Activated T-helper 2 cell treated with anti-CD3 and anti-CD28 coated beads, Interferon-gamma antibody, Interleukin-2, Interleukin-4, amounts not matched to agents 10 μg/mL and 5 μg/mL and 100 μg/mL, durations not matched to agents 14 hours and 24 hours and 36 hours (primary cell): Measurements from ENCODE around the gene PTPRF. TPM values are rescaled to one million over a fixed set of nuclear protein-coding genes. Genes with fewer than 3 reads are reported as not detected.
A peak's percentile ranks its signal among the peaks of the same experiment; 100 is the strongest.
"Not testable (repeated sequence)": the region's sequence is repeated elsewhere in the genome, so short reads cannot be mapped to it uniquely, and the experiment has no call there.

Source experiments
- DNase-seq: peaks from one replicate; pipeline ENCODE4 v3.0.0; 2021; ENCODE audit warnings: low spot score
- H3K27ac Mint-ChIP-seq: one replicate; pipeline ENCODE4 v1.8.0; 2021; ENCODE audit warnings: mixed read lengths
- H3K27me3 Mint-ChIP-seq: one replicate; pipeline ENCODE4 v1.8.0; 2021; ENCODE audit warnings: low read depth, mixed read lengths
- H3K36me3 Mint-ChIP-seq: one replicate; pipeline ENCODE4 v1.8.0; 2021; ENCODE audit warnings: low read depth, mixed read lengths
- H3K4me1 Mint-ChIP-seq: one replicate; pipeline ENCODE4 v1.8.0; 2021; ENCODE audit warnings: low read depth, mixed read lengths
- H3K4me3 Mint-ChIP-seq: one replicate; pipeline ENCODE4 v1.8.0; 2021; ENCODE audit warnings: low read depth, mild to moderate bottlenecking, moderate library complexity, mixed read lengths
- H3K9me3 Mint-ChIP-seq: one replicate; pipeline ENCODE4 v1.8.0; 2021; ENCODE audit warnings: mixed read lengths
- intact Hi-C: fragments of 100-400 bp; cut with micrococcal nuclease; formaldehyde crosslinking; loops from one replicate; pipeline ENCODE4 v1.15.1; 2023
- total RNA-seq: library from RNA; stranded (reverse); gene quantifications from 2 replicates; pipeline ENCODE4 v1.2.3, GENCODE V29; 2022

The PTPRF gene
- total RNA-seq, 1 donor from 2014 or later = 3.0 TPM

DNA sequence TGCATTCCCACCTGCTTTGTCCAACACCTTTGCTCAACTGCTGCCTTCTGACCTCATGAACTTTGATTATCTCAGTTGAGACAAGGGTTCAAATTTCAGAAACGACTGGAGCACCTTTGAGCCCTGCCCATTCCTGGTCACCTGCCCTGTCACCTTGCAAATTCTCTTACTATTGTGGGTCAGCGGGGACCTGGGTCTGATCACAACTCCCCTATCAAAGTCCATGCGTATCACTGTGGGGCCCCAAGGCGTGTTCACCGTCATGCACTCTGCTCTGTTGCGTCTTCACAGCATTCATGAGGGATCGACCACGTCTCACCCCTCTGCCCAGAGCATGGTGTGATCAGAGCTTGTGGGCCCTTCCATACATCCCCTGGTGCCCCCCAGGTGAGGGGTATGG is 12.9 kb downstream of the PTPRF start:
- H3K27me3 Mint-ChIP-seq = peaks cover 5% of the 10 kb centered on the region
- intact Hi-C loops = no loop called here
- DNase-seq = no peak
- no peak overlapping the region for H3K27ac Mint-ChIP-seq
- no peaks in the 10 kb centered on the region for H3K4me1 Mint-ChIP-seq
- H3K36me3 Mint-ChIP-seq = no peaks in the 10 kb centered on the region
- no peaks in the 10 kb centered on the region for H3K9me3 Mint-ChIP-seq
- H3K4me3 Mint-ChIP-seq = no peak overlapping the region

DNA sequence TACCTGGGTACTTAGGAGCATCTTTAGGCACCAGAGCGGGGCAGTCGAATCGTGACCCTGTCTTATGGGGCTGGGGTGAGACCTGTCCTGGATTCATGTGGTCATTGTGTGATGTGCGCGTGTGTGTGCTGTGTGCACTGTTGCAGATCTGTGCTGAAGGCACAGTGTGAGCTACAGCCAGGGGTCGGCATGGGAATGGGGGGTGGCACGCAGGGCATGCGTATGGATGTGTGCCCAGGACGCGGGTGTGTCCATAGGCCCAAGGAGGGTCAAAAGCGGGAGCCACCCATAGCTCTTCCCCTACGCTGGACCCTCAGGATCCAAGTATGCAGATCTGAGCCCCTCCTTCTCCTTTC is 14.6 kb downstream of the PTPRF start:
- no peak overlapping the region for H3K27ac Mint-ChIP-seq
- no peak overlapping the region for H3K4me3 Mint-ChIP-seq
- DNase-seq = no peak
- H3K4me1 Mint-ChIP-seq = peaks cover under 1% of the 10 kb centered on the region
- H3K9me3 Mint-ChIP-seq = no peaks in the 10 kb centered on the region
- H3K27me3 Mint-ChIP-seq = peaks cover 2% of the 10 kb centered on the region
- H3K36me3 Mint-ChIP-seq = no peaks in the 10 kb centered on the region
- intact Hi-C loops = no loop called here

DNA sequence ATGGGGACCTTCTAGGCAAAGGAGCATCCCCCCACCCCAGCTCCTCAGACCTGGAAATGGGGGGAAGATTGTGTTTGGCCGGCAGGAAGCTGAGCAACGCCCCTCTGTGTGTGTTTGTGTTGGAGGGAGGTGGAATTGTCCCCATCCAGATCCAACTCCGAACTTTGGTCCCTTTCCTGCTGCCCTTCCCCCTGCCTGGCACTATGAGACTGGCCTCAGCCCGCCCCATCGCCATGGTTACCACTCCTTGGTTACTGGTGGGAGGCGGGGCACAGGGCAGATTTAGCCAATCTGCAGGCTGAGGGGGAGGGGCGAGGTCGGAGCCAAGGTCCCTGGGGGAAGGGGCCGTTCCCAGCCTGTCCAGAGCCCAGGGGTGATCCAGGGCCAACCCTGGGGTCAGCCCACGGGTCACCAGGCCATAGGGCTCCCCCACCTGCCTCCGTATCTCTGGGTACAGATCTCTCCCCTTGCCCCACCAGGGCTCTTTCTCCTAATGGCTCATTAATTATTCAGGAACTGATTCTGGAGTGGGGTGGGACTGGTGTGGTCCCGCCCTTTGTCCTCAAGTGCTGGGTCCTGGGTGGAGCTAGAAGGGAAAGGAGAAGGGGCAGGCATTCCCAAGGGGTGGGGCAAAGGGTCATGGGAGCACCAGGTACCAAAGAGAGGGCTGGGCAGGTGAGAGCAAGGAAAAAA is 15.2 kb downstream of the PTPRF start:
- Mint-ChIP-seq H3K4me3 (no peak overlapping the region), H3K27me3 (peaks cover 7% of the 10 kb centered on the region), H3K36me3 (no peaks in the 10 kb centered on the region), H3K9me3 (no peaks in the 10 kb centered on the region), H3K4me1 (peaks cover 2% of the 10 kb centered on the region), H3K27ac (no peak overlapping the region)
- no peak for DNase-seq
- intact Hi-C loops = no loop called here

DNA sequence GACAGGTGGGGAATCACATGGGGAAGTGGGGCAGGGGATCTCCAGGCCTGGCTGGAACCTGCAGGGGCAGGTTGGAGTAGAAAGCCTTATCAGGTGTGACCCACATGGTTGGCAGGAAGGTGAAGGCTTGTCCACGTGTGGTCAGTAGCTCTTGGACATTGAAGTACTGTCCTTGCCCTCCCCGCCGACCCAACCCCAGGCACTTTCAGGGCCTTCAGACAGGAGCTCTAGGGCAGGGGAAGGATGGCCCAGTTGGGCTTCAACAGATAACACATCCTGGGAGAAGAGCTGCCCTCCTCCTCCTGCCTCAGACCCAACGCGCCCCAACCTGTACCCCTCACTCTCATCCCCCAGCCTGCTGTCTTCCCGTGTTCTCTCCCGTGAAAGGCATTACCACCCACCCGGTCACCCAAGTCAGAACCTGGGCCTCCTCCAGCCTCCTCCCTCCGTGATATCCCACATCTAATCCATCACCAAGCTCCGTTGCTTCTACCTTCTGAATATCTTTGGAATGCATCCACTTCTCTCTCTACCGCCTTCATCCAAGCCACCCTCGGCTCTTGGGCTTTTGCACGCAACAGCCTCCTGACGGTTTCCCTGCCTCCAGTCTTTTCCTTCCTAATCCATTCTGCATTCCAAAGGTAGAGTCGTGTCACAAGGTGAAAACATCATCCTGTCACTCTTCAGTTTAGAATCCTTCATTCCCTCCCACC is 15.9 kb downstream of the PTPRF start:
- Mint-ChIP-seq H3K27ac (no peak overlapping the region), H3K27me3 (peaks cover 10% of the 10 kb centered on the region), H3K4me3 (no peak overlapping the region), H3K36me3 (no peaks in the 10 kb centered on the region), H3K9me3 (no peaks in the 10 kb centered on the region), H3K4me1 (peaks cover 2% of the 10 kb centered on the region)
- DNase-seq = no peak
- intact Hi-C loops = no loop called here

DNA sequence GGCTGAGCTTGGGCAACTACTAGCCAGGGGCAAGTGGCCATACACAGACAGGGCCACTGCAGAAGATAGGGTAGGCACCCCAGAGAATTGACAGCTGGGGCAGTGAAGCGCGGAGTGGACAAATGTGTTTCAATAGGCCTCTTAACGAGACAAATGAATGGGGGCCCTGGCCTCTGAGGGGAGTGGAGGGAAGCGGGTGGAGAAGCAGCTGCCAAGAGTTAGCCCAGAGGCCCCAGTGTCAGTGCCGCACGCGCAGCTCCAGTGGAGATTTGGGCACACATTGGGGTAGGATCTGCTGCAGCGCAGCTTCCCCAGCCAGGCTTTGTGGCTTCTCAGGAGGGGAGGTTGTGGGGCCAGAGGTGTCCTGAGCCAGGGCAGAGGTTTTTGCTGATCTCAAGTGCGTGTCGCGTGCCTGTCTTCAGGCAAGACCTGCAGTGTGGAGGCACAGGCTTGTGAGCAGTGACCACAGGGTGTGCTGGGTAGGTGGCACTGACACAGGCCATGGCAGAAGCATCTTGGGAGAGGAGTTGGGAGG is 16.9 kb downstream of the PTPRF start:
- Mint-ChIP-seq H3K36me3 (no peaks in the 10 kb centered on the region), H3K27ac (no peak overlapping the region), H3K27me3 (peaks cover 16% of the 10 kb centered on the region), H3K4me1 (peaks cover 2% of the 10 kb centered on the region), H3K9me3 (no peaks in the 10 kb centered on the region), H3K4me3 (no peak overlapping the region)
- intact Hi-C loops = no loop called here
- no peak for DNase-seq

DNA sequence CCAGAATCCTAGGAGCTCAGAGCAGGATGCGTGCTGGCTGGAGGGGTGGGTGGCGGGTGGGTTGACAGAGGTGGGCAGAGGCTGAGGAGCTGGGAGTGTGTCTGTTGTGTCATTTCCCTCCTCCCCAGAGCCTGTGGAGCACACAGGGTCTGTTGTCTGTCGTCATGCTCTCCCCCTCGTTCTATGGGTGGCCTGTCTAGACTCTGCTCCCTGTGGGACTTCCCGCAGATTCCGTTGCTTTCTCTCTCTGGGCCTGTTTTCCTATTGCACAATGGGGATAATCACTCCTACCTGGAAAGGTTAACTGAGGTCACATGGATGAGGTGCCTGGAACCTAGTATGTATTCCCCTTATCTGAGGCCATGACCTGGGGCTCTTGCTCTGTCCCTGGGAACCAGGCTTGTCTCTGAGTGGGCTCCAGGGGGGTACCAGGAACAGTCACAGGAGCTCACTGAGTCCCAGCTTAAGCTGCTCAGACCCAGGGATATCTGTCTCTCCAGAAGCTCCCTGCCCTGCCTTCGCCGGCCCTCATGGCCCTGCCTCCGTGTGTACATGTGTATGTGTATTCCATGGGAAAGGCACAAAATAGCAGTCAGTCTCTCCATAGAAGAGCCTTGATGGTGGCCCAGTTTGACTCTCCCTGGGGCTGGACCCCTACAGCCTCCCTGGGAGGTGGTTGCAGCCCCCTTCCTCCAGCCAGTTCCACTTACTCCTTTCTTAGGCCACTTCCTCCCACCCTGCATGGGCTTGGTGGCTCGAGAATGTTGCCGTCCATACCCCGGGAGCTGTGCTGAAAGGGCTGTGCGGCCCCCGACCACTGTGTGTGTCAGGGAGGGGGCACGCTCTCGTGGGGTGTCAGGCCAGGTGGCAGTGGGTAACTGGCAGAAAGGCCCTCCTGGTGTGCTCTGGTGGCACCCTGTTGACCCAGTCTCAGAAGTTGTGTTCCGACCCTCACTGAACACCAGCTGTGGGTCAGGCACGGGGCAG is 17.9 kb downstream of the PTPRF start:
- H3K36me3 Mint-ChIP-seq = no peaks in the 10 kb centered on the region
- peaks cover 2% of the 10 kb centered on the region for H3K4me1 Mint-ChIP-seq
- no peak overlapping the region for H3K4me3 Mint-ChIP-seq
- H3K27ac Mint-ChIP-seq = no peak overlapping the region
- no peak for DNase-seq
- intact Hi-C loops = no loop called here
- no peaks in the 10 kb centered on the region for H3K9me3 Mint-ChIP-seq
- peaks cover 16% of the 10 kb centered on the region for H3K27me3 Mint-ChIP-seq

DNA sequence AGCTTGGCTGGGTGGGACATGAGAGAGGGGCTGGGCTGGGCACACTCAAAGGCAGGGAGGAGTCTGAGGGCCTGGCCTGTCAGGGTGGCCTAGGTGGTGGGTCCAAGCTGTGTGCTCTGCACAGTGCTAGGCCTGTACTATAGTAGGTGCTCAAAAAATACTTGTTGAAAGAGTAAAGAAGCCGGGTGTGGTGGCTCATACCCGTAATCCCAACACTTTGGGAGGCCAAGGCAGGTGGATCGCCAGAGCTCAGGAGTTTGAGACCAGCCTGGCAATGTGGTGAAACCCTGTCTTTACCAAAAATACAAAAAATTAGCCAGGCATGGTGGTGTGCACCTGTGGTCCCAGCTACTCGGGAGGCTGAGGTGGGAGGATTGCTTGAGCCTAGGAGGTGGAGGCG is 18.7 kb downstream of the PTPRF start:
- H3K4me1 Mint-ChIP-seq, H3K27ac Mint-ChIP-seq, H3K4me3 Mint-ChIP-seq, intact Hi-C loops, H3K36me3 Mint-ChIP-seq, H3K9me3 Mint-ChIP-seq, DNase-seq: not testable (repeated sequence)
- peaks cover 16% of the 10 kb centered on the region for H3K27me3 Mint-ChIP-seq

DNA sequence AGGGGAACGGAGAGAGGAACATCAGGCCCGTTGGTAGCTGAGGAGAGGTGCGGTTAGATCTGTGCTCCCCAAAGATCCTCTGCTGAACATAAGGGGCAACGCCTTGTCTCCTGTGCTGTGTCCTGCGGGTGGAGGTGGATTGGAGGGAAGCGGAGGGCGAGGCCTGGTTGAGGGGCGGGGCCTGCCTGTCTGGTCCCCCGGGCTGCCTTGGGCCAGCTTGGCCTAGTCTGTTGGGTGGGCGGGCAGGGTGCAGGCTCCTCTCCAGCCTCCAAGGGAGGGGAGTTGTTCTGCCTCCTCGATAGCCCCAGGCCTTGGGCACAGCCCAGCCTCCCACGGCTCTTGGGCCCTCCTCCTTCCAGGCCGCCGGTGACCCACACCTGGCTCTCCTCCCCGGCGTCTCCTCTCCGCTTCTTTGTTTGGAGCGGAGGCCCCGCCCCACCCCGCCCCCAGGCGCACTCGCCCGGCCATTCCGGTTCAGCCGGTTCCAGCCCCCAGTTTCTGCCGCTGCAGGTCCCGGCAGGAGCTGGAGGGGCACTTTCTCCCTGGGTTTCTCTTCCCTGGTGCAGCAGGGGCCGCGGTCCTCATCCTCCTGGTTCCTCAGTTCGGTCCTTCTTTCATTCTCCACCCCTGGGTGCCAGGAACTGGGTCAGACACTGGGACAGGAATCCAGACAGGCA is 19.4 kb downstream of the PTPRF start:
- peaks cover 16% of the 10 kb centered on the region for H3K27me3 Mint-ChIP-seq
- peak overlapping the region; percentile 22 for H3K4me3 Mint-ChIP-seq
- H3K9me3 Mint-ChIP-seq = no peaks in the 10 kb centered on the region
- intact Hi-C loops = no loop called here
- peaks cover 7% of the 10 kb centered on the region for H3K4me1 Mint-ChIP-seq
- H3K27ac Mint-ChIP-seq = no peak overlapping the region
- no peak for DNase-seq
- no peaks in the 10 kb centered on the region for H3K36me3 Mint-ChIP-seq

DNA sequence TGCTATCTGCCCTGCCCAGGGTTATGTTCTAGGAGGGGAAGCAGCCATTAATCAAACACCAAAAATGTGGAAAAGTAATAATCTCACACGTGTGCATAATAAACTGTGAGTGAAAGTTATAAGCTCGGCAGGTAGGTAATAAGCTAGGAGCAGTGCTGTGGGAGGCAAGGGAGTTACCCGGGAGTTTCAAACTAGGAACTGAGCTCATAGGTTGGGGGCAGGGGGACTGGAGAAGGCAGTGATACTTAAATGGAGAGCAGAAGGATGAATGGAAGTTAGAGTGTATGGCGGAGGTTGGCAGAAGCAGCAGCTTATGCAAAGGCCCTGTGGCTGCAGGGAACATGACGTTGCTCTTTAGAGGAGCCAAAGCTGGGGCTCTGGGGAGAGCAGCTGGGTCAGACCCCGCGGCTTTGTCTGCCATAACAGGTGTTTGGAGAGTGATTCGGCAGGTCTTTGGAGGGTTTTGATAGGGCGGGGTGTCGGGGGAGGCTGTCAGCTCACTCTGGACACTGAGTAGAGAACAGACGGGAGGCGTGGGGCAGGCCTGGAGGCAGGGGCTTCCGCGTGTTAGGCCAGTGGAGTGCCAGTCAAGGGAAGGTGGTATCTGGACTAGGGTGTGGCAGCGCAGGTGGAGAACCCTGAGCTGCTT is 20.0 kb downstream of the PTPRF start:
- no peak overlapping the region for H3K27ac Mint-ChIP-seq
- H3K27me3 Mint-ChIP-seq = peaks cover 16% of the 10 kb centered on the region
- intact Hi-C loops = no loop called here

DNA sequence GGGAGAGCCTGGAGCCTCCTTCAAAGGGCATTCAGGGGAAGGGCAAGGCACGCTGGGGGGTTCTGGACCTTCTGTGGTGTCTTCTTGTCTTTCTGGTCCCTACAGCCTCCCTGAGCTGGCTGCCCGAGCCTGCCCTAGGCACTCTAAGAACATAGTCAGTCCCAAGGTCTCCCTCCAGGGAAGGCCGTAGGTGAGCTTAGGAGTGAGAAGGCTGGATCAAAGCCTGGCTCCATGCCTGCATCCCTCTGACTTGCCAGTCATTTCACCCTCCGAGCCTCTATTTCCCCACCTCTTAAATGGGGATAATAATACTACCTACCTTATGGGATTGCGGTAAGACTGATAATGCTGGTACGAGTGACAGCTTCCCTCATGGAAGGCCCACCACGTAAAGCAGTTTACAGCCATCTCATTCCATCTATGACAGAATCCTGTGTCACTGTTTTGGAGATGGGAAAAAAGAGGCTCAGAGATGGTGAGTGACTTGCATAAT is 20.8 kb downstream of the PTPRF start:
- intact Hi-C loops = no loop called here
- peaks cover 16% of the 10 kb centered on the region for H3K27me3 Mint-ChIP-seq
- no peak for DNase-seq
- H3K9me3 Mint-ChIP-seq = no peaks in the 10 kb centered on the region
- peaks cover 7% of the 10 kb centered on the region for H3K4me1 Mint-ChIP-seq
- no peaks in the 10 kb centered on the region for H3K36me3 Mint-ChIP-seq
- H3K4me3 Mint-ChIP-seq = no peak overlapping the region
- H3K27ac Mint-ChIP-seq = no peak overlapping the region

More for the DNA sequence above, 20.0 kb downstream of the PTPRF start:
- Mint-ChIP-seq H3K4me3 (peak overlapping the region; percentile 22), H3K4me1 (peaks cover 7% of the 10 kb centered on the region), H3K36me3 (no peaks in the 10 kb centered on the region), H3K9me3 (no peaks in the 10 kb centered on the region)
- no peak for DNase-seq

DNA sequence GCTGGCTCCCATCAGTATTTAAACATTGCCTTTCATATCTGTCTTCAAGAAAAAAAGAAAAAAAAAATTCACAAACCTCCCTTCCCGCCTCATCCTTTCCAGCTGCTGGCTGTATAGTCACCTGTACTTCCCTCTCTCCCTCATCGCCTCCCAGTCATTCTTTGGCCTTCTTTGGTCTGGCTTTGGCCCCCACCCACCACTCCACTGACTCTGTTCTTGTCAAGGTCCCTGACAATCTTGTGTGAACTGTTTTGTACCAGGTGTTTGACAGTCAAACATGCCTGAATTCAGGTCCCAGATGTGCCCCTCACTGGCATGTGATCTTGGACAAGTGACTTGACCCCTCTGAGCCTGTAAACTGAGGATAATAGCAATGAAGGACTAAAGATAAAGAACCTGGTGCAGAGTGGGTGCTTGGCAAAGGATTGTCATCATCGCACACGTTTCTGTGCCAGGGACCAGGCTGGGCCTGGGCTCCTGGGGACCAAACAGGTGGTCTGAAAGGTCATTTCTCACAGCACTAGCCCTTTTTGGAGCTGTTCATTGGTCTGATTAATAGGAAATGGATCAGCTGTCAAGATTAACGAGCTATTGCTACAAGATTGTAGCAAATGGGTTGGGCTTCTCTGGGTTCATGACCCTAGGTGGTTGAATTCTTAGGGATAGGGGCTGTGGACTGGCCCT is 21.5 kb downstream of the PTPRF start:
- intact Hi-C loops = no loop called here
- H3K4me1 Mint-ChIP-seq = peaks cover 7% of the 10 kb centered on the region
- peaks cover 14% of the 10 kb centered on the region for H3K27me3 Mint-ChIP-seq
- no peaks in the 10 kb centered on the region for H3K36me3 Mint-ChIP-seq
- DNase-seq = no peak
- H3K9me3 Mint-ChIP-seq = no peaks in the 10 kb centered on the region
- H3K27ac Mint-ChIP-seq = no peak overlapping the region
- no peak overlapping the region for H3K4me3 Mint-ChIP-seq
